ENCODE data around the gene TNFRSF11A.

Gene TNFRSF11A

GRCh38 chr18:62360805-62361204 is 35.7 kb downstream of the TNFRSF11A start:
- H2BK120ac ChIP-seq (ENCODE audit: low read depth, low read length): no peak overlapping the region
- H2BK5ac ChIP-seq (ENCODE audit: low read length): no peak overlapping the region
- H3K4me3 ChIP-seq (ENCODE audit: low read length in 2 of 2): no peak overlapping the region
- H3K9ac ChIP-seq (ENCODE audit: low read depth, low read length, poor library complexity): no peak overlapping the region
- no peak overlapping the region for H4K8ac ChIP-seq (ENCODE audit: low read depth, low read length)
- no peak overlapping the region for H3K23ac ChIP-seq (ENCODE audit: low read depth, low read length, poor library complexity)
- no peak overlapping the region for H3K4me2 ChIP-seq (ENCODE audit: insufficient read depth, low read length, poor library complexity, severe bottlenecking)
- no peaks in the 10 kb centered on the region for H3K9me3 ChIP-seq (replicated peaks in 1 of 2; ENCODE audit: control insufficient read depth in 2 of 2, insufficient read depth in 1 of 2, low read depth in 1 of 2, low read length in 2 of 2)
- H4K91ac ChIP-seq (ENCODE audit: low read depth, low read length, poor library complexity): no peak overlapping the region
- WGBS, 2 donors (ENCODE audit: extremely low coverage in 2 of 2, insufficient read length in 2 of 2, insufficient replicate concordance in 1 of 2): no CpG with 5 or more reads among the region's 2 CpGs
- no peak overlapping the region for H3K14ac ChIP-seq (ENCODE audit: low read length)
- H3K4me1 ChIP-seq (ENCODE audit: control insufficient read depth in 2 of 2, insufficient read depth in 1 of 2, low read depth in 1 of 2, low read length in 2 of 2): no peaks in the 10 kb centered on the region
- no peak overlapping the region for H2AFZ ChIP-seq (ENCODE audit: low read length)
- no peak overlapping the region for H3K18ac ChIP-seq (ENCODE audit: low read length)
- no peaks in the 10 kb centered on the region for H3K36me3 ChIP-seq (replicated peaks in 1 of 2; ENCODE audit: control insufficient read depth in 2 of 2, insufficient read depth in 2 of 2, low read length in 2 of 2)
- H2AK5ac ChIP-seq (ENCODE audit: low read depth, low read length): no peak overlapping the region
- no peak overlapping the region for H3K4ac ChIP-seq (ENCODE audit: low read length)
- no peaks in the 10 kb centered on the region for H3K79me1 ChIP-seq (ENCODE audit: low read depth, low read length)
- DNase-seq (ENCODE audit: low spot score): no peak
- no peak overlapping the region for H2BK15ac ChIP-seq (ENCODE audit: low read length)
- H2BK12ac ChIP-seq (ENCODE audit: low read length): no peak overlapping the region
- H3K27ac ChIP-seq (replicated peaks; ENCODE audit: low read length): no peak overlapping the region
- H3K27me3 ChIP-seq (ENCODE audit: control insufficient read depth in 3 of 3, insufficient read depth in 3 of 3, low read depth in 1 of 3, low read length in 3 of 3): no peaks in the 10 kb centered on the region

GRCh38 chr18:62361288-62361687 is 36.2 kb downstream of the TNFRSF11A start:
- Histone ChIP-seq H2BK5ac (ENCODE audit: low read length) (no peak overlapping the region), H3K4me1 (ENCODE audit: control insufficient read depth in 2 of 2, insufficient read depth in 1 of 2, low read depth in 1 of 2, low read length in 2 of 2) (no peaks in the 10 kb centered on the region), H3K4ac (ENCODE audit: low read length) (no peak overlapping the region), H3K79me1 (ENCODE audit: low read depth, low read length) (no peaks in the 10 kb centered on the region), H4K91ac (ENCODE audit: low read depth, low read length, poor library complexity) (no peak overlapping the region), H3K27ac (replicated peaks; ENCODE audit: low read length) (no peak overlapping the region), H3K27me3 (ENCODE audit: control insufficient read depth in 3 of 3, insufficient read depth in 3 of 3, low read depth in 1 of 3, low read length in 3 of 3) (no peaks in the 10 kb centered on the region), H3K36me3 (replicated peaks in 1 of 2; ENCODE audit: control insufficient read depth in 2 of 2, insufficient read depth in 2 of 2, low read length in 2 of 2) (no peaks in the 10 kb centered on the region), H3K4me2 (ENCODE audit: insufficient read depth, low read length, poor library complexity, severe bottlenecking) (no peak overlapping the region), H3K23ac (ENCODE audit: low read depth, low read length, poor library complexity) (no peak overlapping the region), H2BK15ac (ENCODE audit: low read length) (no peak overlapping the region), H4K8ac (ENCODE audit: low read depth, low read length) (no peak overlapping the region), H2BK120ac (ENCODE audit: low read depth, low read length) (no peak overlapping the region), H3K9me3 (replicated peaks in 1 of 2; ENCODE audit: control insufficient read depth in 2 of 2, insufficient read depth in 1 of 2, low read depth in 1 of 2, low read length in 2 of 2) (no peaks in the 10 kb centered on the region), H3K18ac (ENCODE audit: low read length) (no peak overlapping the region), H2AK5ac (ENCODE audit: low read depth, low read length) (no peak overlapping the region), H2BK12ac (ENCODE audit: low read length) (no peak overlapping the region), H3K9ac (ENCODE audit: low read depth, low read length, poor library complexity) (no peak overlapping the region), H2AFZ (ENCODE audit: low read length) (no peak overlapping the region), H3K4me3 (ENCODE audit: low read length in 2 of 2) (no peak overlapping the region), H3K14ac (ENCODE audit: low read length) (no peak overlapping the region)
- DNase-seq (ENCODE audit: low spot score): no peak
- WGBS, 2 donors (ENCODE audit: extremely low coverage in 2 of 2, insufficient read length in 2 of 2, insufficient replicate concordance in 1 of 2): no CpG with 5 or more reads among the region's 7 CpGs

GRCh38 chr18:62364558-62364957 is 39.4 kb downstream of the TNFRSF11A start:
- H3K14ac ChIP-seq (ENCODE audit: low read length): no peak overlapping the region
- no peak overlapping the region for H4K91ac ChIP-seq (ENCODE audit: low read depth, low read length, poor library complexity)
- no peaks in the 10 kb centered on the region for H3K9me3 ChIP-seq (replicated peaks in 1 of 2; ENCODE audit: control insufficient read depth in 2 of 2, insufficient read depth in 1 of 2, low read depth in 1 of 2, low read length in 2 of 2)
- H3K4ac ChIP-seq (ENCODE audit: low read length): no peak overlapping the region
- DNase-seq (ENCODE audit: low spot score): no peak
- no peak overlapping the region for H2BK120ac ChIP-seq (ENCODE audit: low read depth, low read length)
- no CpG with 5 or more reads among the region's 5 CpGs for WGBS, 2 donors (ENCODE audit: extremely low coverage in 2 of 2, insufficient read length in 2 of 2, insufficient replicate concordance in 1 of 2)
- no peak overlapping the region for H3K18ac ChIP-seq (ENCODE audit: low read length)
- no peak overlapping the region for H2BK12ac ChIP-seq (ENCODE audit: low read length)
- H2BK5ac ChIP-seq (ENCODE audit: low read length): no peak overlapping the region
- no peak overlapping the region for H3K4me3 ChIP-seq (ENCODE audit: low read length in 2 of 2)
- H4K8ac ChIP-seq (ENCODE audit: low read depth, low read length): no peak overlapping the region
- H3K23ac ChIP-seq (ENCODE audit: low read depth, low read length, poor library complexity): no peak overlapping the region
- H3K79me1 ChIP-seq (ENCODE audit: low read depth, low read length): no peaks in the 10 kb centered on the region
- H2BK15ac ChIP-seq (ENCODE audit: low read length): no peak overlapping the region
- no peak overlapping the region for H3K27ac ChIP-seq (replicated peaks; ENCODE audit: low read length)
- no peaks in the 10 kb centered on the region for H3K27me3 ChIP-seq (ENCODE audit: control insufficient read depth in 3 of 3, insufficient read depth in 3 of 3, low read depth in 1 of 3, low read length in 3 of 3)
- H3K36me3 ChIP-seq (replicated peaks in 1 of 2; ENCODE audit: control insufficient read depth in 2 of 2, insufficient read depth in 2 of 2, low read length in 2 of 2): no peaks in the 10 kb centered on the region
- H3K4me2 ChIP-seq (ENCODE audit: insufficient read depth, low read length, poor library complexity, severe bottlenecking): no peak overlapping the region
- H3K4me1 ChIP-seq (ENCODE audit: control insufficient read depth in 2 of 2, insufficient read depth in 1 of 2, low read depth in 1 of 2, low read length in 2 of 2): peaks cover 0 to 2% of the 10 kb centered on the region in 2 donors
- H2AK5ac ChIP-seq (ENCODE audit: low read depth, low read length): no peak overlapping the region
- no peak overlapping the region for H3K9ac ChIP-seq (ENCODE audit: low read depth, low read length, poor library complexity)
- no peak overlapping the region for H2AFZ ChIP-seq (ENCODE audit: low read length)

- H2BK120ac ChIP-seq (ENCODE audit: low read depth, low read length): no peak overlapping the region
- H4K91ac ChIP-seq (ENCODE audit: low read depth, low read length, poor library complexity): no peak overlapping the region
- H3K23ac ChIP-seq (ENCODE audit: low read depth, low read length, poor library complexity): no peak overlapping the region
- H2BK5ac ChIP-seq (ENCODE audit: low read length): no peak overlapping the region
- peaks cover 0 to 2% of the 10 kb centered on the region in 2 donors for H3K4me1 ChIP-seq (ENCODE audit: control insufficient read depth in 2 of 2, insufficient read depth in 1 of 2, low read depth in 1 of 2, low read length in 2 of 2)
- no peak overlapping the region for H4K8ac ChIP-seq (ENCODE audit: low read depth, low read length)
- no peak overlapping the region for H3K18ac ChIP-seq (ENCODE audit: low read length)
- no peak overlapping the region for H2AK5ac ChIP-seq (ENCODE audit: low read depth, low read length)
- no CpG with 5 or more reads among the region's 2 CpGs for WGBS, 2 donors (ENCODE audit: extremely low coverage in 2 of 2, insufficient read length in 2 of 2, insufficient replicate concordance in 1 of 2)
- no peak overlapping the region for H3K14ac ChIP-seq (ENCODE audit: low read length)
- no peak overlapping the region for H2BK12ac ChIP-seq (ENCODE audit: low read length)
- H3K36me3 ChIP-seq (replicated peaks in 1 of 2; ENCODE audit: control insufficient read depth in 2 of 2, insufficient read depth in 2 of 2, low read length in 2 of 2): no peaks in the 10 kb centered on the region
- no peaks in the 10 kb centered on the region for H3K79me1 ChIP-seq (ENCODE audit: low read depth, low read length)
- H3K4me2 ChIP-seq (ENCODE audit: insufficient read depth, low read length, poor library complexity, severe bottlenecking): no peak overlapping the region
- H2AFZ ChIP-seq (ENCODE audit: low read length): no peak overlapping the region
- H2BK15ac ChIP-seq (ENCODE audit: low read length): no peak overlapping the region
- H3K9ac ChIP-seq (ENCODE audit: low read depth, low read length, poor library complexity): no peak overlapping the region
- H3K9me3 ChIP-seq (replicated peaks in 1 of 2; ENCODE audit: control insufficient read depth in 2 of 2, insufficient read depth in 1 of 2, low read depth in 1 of 2, low read length in 2 of 2): no peaks in the 10 kb centered on the region
- no peak for DNase-seq (ENCODE audit: low spot score)
- no peaks in the 10 kb centered on the region for H3K27me3 ChIP-seq (ENCODE audit: control insufficient read depth in 3 of 3, insufficient read depth in 3 of 3, low read depth in 1 of 3, low read length in 3 of 3)
- H3K27ac ChIP-seq (replicated peaks; ENCODE audit: low read length): no peak overlapping the region
- H3K4ac ChIP-seq (ENCODE audit: low read length): no peak overlapping the region
- H3K4me3 ChIP-seq (ENCODE audit: low read length in 2 of 2): no peak overlapping the region
Observed at GRCh38 chr18:62365420-62365819, 40.3 kb downstream of the TNFRSF11A start.

Measured in neuronal stem cell (in vitro differentiated cells).